MM.1S (cell line): ENCODE measurements around the gene FOXK2.

Source experiments
- DNase-seq: peaks from one replicate; pipeline ENCODE4 v3.0.0-alpha.2; 2015
- H2AFZ ChIP-seq: fragments of 300-600 bp; sonication (generic); 2 replicates; pipeline ENCODE4 v1.6.0; 2016; ENCODE audit warnings: antibody characterized with exemption, low read length
- H3F3A ChIP-seq: fragments of 300-600 bp; sonication (generic); 2 replicates; pipeline ENCODE4 v1.6.1; 2016; ENCODE audit warnings: mild to moderate bottlenecking, antibody characterized with exemption, low read length, moderate library complexity, mixed read lengths; ENCODE audit not compliant: insufficient read depth
- H3K27ac ChIP-seq: fragments of 300-600 bp; sonication (generic); 2 replicates; pipeline ENCODE4 v1.5.1; 2016; ENCODE audit warnings: mild to moderate bottlenecking, low read length
- H3K27me3 ChIP-seq: fragments of 300-600 bp; sonication (generic); replicated peaks from 2 replicates; pipeline ENCODE4 v1.6.0; 2016; ENCODE audit warnings: low read length; ENCODE audit not compliant: insufficient read depth
- H3K36me3 ChIP-seq: fragments of 300-600 bp; sonication (generic); replicated peaks from 2 replicates; pipeline ENCODE4 v1.6.1; 2016; ENCODE audit warnings: mild to moderate bottlenecking, low read length, mixed read lengths; ENCODE audit not compliant: insufficient read depth
- H3K4me1 ChIP-seq: fragments of 300-600 bp; sonication (generic); 2 replicates; pipeline ENCODE4 v1.6.1; 2016; ENCODE audit warnings: low read length, mixed read lengths
- H3K4me2 ChIP-seq: fragments of 300-600 bp; sonication (generic); 2 replicates; pipeline ENCODE4 v1.6.0; 2016; ENCODE audit warnings: low read depth, low read length
- H3K4me3 ChIP-seq: fragments of 300-600 bp; sonication (generic); 2 replicates; pipeline ENCODE4 v1.5.1; 2016; ENCODE audit warnings: low read length, mixed read lengths
- H3K79me2 ChIP-seq: fragments of 300-600 bp; sonication (generic); 2 replicates; pipeline ENCODE4 v1.6.1; 2016; ENCODE audit warnings: mixed run types, low read length, mixed read lengths
- H3K9ac ChIP-seq: fragments of 300-600 bp; sonication (generic); 2 replicates; pipeline ENCODE4 v1.6.1; 2016; ENCODE audit warnings: low read length, mixed read lengths
- H3K9me2 ChIP-seq: fragments of 300-600 bp; sonication (generic); replicated peaks from 2 replicates; pipeline ENCODE4 v1.6.1; 2016; ENCODE audit warnings: mild to moderate bottlenecking, low read length, mixed read lengths; ENCODE audit not compliant: insufficient read depth
- H3K9me3 ChIP-seq: fragments of 300-600 bp; sonication (generic); replicated peaks from 2 replicates; pipeline ENCODE4 v1.6.1; 2016; ENCODE audit warnings: mild to moderate bottlenecking, low read length, mixed read lengths; ENCODE audit not compliant: insufficient read depth
- H4K20me1 ChIP-seq: fragments of 300-600 bp; sonication (generic); 2 replicates; pipeline ENCODE4 v1.6.1; 2016; ENCODE audit warnings: mild to moderate bottlenecking, low read length, moderate library complexity, mixed read lengths; ENCODE audit not compliant: insufficient read depth
- EZH2 ChIP-seq: fragments of 300-600 bp; sonication (generic); optimal IDR thresholded peaks from 2 replicates; pipeline ENCODE3; 2017; ENCODE audit warnings: low read depth, mild to moderate bottlenecking, antibody characterized with exemption, low read length, mixed read lengths
- EZH2phosphoT487 ChIP-seq: fragments of 300-600 bp; sonication (generic); IDR thresholded peaks from 2 replicates; pipeline ENCODE4 v1.6.1; 2018; ENCODE audit warnings: antibody characterized with exemption, low read length
- TF ChIP-seq, protein P1 (sequence below): fragments of 300-600 bp; sonication (generic); IDR thresholded peaks from 2 replicates; pipeline ENCODE4 v1.5.1; 2016; ENCODE audit warnings: antibody characterized with exemption, low read length, mixed read lengths

Gene FOXK2

DNA sequence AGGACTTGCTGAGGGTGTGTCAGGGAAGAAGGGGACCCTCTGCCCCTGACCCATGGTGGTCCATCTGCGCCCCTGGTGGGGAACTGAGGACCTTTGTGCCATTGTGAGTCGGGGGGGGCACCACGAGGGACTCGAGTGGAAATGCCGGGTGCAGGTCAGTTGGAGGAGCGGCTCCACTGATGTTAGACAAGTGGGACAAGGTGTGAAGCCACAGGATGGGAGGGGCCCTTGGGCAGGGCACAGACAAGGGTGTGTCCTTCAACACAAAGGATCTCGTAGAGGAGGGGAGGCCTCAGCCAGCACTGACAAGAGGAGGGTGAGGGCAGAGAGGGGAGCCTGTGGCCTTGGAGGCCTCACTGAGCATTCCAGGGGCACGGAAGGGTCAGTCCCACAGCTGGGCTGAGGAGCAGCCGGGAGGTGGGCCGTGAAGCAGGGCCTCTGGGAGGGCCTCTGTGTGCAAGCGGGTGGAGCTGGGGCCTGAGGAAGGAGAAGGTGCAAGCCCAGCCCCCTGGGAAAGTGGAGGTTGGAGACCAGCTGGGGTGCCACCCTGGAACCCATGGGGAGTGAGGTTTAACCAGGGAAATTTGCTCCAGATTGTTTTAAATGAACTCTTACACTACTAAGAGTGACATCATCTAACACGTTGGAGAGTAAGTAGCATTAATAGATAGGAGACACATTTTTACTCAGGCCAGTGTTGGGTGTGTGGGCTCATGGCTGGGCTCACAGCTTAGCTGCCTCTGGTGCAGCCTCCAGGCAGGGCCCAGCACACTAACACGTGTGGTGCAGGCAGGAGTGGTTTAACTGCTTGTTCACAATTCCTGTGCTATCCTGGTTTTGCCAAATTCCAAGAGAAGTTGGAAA is 33.1 kb upstream of the FOXK2 start:
- Histone ChIP-seq H3K4me3 (no peak overlapping the region), H2AFZ (no peak overlapping the region), H3K9me2 (no peaks in the 10 kb centered on the region), H3K27ac (no peak overlapping the region), H4K20me1 (no peaks in the 10 kb centered on the region), H3F3A (peaks cover 13% of the 10 kb centered on the region), H3K36me3 (peaks cover 2% of the 10 kb centered on the region; the same call in 1 of the 2 replicates), H3K4me2 (no peak overlapping the region), H3K4me1 (peaks cover 20% of the 10 kb centered on the region), H3K9me3 (no peaks in the 10 kb centered on the region), H3K9ac (no peak overlapping the region), H3K27me3 (no peaks in the 10 kb centered on the region), H3K79me2 (no peaks in the 10 kb centered on the region)
- DNase-seq = no peak
- TF ChIP-seq EZH2 = no peak

DNA sequence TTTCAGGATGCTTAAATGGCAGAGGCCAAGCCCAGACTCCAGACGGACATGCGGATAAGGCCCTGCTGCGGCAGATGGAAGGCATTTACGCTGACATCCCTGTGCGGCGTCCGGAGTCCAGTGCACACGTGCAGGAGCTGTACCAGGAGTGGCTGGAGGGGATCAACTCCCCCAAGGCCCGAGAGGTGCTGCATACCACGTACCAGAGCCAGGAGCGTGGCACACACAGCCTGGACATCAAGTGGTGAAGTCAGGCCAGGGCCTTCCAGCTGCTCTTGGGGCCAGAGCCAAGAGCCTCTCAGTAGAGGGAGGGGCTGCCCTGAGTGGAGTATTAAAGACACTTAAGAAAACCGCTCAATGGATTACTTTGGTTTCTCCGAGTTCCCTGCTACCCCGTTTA is 31.6 kb upstream of the FOXK2 start:
- no peaks in the 10 kb centered on the region for H3K9me2 ChIP-seq
- H3K4me1 ChIP-seq = peaks cover 20% of the 10 kb centered on the region
- no peaks in the 10 kb centered on the region for H3K27me3 ChIP-seq
- no peaks in the 10 kb centered on the region for H3K79me2 ChIP-seq
- no peak overlapping the region for H3K4me2 ChIP-seq
- no peaks in the 10 kb centered on the region for H3K9me3 ChIP-seq
- TF ChIP-seq, protein P1, sequence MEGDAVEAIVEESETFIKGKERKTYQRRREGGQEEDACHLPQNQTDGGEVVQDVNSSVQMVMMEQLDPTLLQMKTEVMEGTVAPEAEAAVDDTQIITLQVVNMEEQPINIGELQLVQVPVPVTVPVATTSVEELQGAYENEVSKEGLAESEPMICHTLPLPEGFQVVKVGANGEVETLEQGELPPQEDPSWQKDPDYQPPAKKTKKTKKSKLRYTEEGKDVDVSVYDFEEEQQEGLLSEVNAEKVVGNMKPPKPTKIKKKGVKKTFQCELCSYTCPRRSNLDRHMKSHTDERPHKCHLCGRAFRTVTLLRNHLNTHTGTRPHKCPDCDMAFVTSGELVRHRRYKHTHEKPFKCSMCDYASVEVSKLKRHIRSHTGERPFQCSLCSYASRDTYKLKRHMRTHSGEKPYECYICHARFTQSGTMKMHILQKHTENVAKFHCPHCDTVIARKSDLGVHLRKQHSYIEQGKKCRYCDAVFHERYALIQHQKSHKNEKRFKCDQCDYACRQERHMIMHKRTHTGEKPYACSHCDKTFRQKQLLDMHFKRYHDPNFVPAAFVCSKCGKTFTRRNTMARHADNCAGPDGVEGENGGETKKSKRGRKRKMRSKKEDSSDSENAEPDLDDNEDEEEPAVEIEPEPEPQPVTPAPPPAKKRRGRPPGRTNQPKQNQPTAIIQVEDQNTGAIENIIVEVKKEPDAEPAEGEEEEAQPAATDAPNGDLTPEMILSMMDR = no peak
- no peak for TF ChIP-seq EZH2
- TF ChIP-seq EZH2phosphoT487 = no peak
- H2AFZ ChIP-seq = no peak overlapping the region
- no peak for DNase-seq
- H3K4me3 ChIP-seq = no peak overlapping the region
- H3K36me3 ChIP-seq = peaks cover 2% of the 10 kb centered on the region; the same call in 1 of the 2 replicates
- H3K9ac ChIP-seq = no peak overlapping the region
- H4K20me1 ChIP-seq = no peaks in the 10 kb centered on the region
- no peak overlapping the region for H3K27ac ChIP-seq
- peaks cover 11% of the 10 kb centered on the region; the same call in 1 of the 2 replicates for H3F3A ChIP-seq

DNA sequence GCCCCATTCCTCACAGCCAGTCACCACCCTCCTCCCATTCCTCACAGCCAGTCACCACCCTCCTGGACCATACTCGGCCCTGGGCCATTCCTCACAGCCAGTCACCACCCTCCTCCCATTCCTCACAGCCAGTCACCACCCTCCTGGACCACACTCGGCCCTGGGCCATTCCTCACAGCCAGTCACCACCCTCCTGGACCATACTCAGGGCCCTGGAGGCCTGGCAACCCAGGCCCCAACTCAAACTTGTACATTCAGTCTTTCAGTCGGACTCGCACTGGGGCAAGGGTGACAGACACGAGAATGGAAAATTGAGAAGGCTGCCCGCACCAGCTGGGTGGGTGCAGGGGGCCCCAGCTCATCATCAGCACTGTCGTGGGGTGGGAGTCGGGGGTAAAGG is 30.4 kb upstream of the FOXK2 start:
- H3K4me3 ChIP-seq = no peak overlapping the region
- H3K27ac ChIP-seq = no peak overlapping the region
- H3K9me3 ChIP-seq = no peaks in the 10 kb centered on the region
- H3K79me2 ChIP-seq = no peaks in the 10 kb centered on the region
- no peak overlapping the region for H2AFZ ChIP-seq
- no peak overlapping the region for H3K9ac ChIP-seq
- TF ChIP-seq EZH2 (no peak), EZH2phosphoT487 (no peak)
- TF ChIP-seq, protein P1 = no peak
- no peaks in the 10 kb centered on the region for H3K27me3 ChIP-seq
- peaks cover 21% of the 10 kb centered on the region for H3F3A ChIP-seq
- peaks cover 2% of the 10 kb centered on the region; the same call in 1 of the 2 replicates for H3K36me3 ChIP-seq
- H3K9me2 ChIP-seq = no peaks in the 10 kb centered on the region
- H3K4me2 ChIP-seq = no peak overlapping the region
- DNase-seq = no peak
- no peaks in the 10 kb centered on the region for H4K20me1 ChIP-seq
- peaks cover 31% of the 10 kb centered on the region for H3K4me1 ChIP-seq
